CD4-positive, alpha-beta memory T cell (primary cell): ENCODE results near the gene EIF2B5. TPM values are rescaled to one million over a fixed set of nuclear protein-coding genes. Genes with fewer than 3 reads are reported as not detected.

ENCODE experiments used
- polyA plus RNA-seq, 2 donors: library from polyadenylated mRNA; unstranded; fragments of 300-500 nt; fragmentation: Illumina TruSeq; gene quantifications; one replicate each; pipeline ENCODE4 v1.2.3, GENCODE V29; 2021
- total RNA-seq, 2 experiments: library from RNA; stranded (reverse); gene quantifications; one replicate each; pipeline ENCODE4 v1.2.3, GENCODE V29; 2021

EIF2B5 gene
- total and polyA plus RNA-seq, 4 experiments from 2014 or later, result 59.6 to 87.6 (median 75.9) TPM

Other genes starting within 250 kb of the EIF2B5 start
- 10 to 100 TPM; 42.3 to 42.6 TPM for gene ABCC5, start 117.5 kb upstream of the EIF2B5 start, total RNA-seq
- gene ABCC5, start 117.5 kb upstream of the EIF2B5 start, polyA plus RNA-seq, result 10 to 100 TPM in 1 of 2 donors, 1 to 10 TPM in 1; 9.1 to 12.3 TPM
- gene HTR3D, start 103.6 kb upstream of the EIF2B5 start, total RNA-seq, result not detected
- gene HTR3D, start 103.6 kb upstream of the EIF2B5 start, polyA plus RNA-seq, result not detected
- not detected for gene HTR3C, start 82.3 kb upstream of the EIF2B5 start, total RNA-seq
- not detected for gene HTR3C, start 82.3 kb upstream of the EIF2B5 start, polyA plus RNA-seq
- gene HTR3E, start 38.3 kb upstream of the EIF2B5 start, total RNA-seq, result not detected
- not detected for gene HTR3E, start 38.3 kb upstream of the EIF2B5 start, polyA plus RNA-seq
- gene DVL3, start 20.0 kb downstream of the EIF2B5 start, total RNA-seq, result 10 to 100 TPM; 43.3 to 46.4 TPM
- gene DVL3, start 20.0 kb downstream of the EIF2B5 start, polyA plus RNA-seq, result 10 to 100 TPM in 1 of 2 donors, 1 to 10 TPM in 1; 3.0 to 14.1 TPM
- 100 to 1,000 TPM; 206 to 208 TPM for gene AP2M1, start 39.5 kb downstream of the EIF2B5 start, total RNA-seq
- 100 to 1,000 TPM; 254 to 312 TPM for gene AP2M1, start 39.5 kb downstream of the EIF2B5 start, polyA plus RNA-seq
- 100 to 1,000 TPM; 122 to 124 TPM for gene ABCF3, start 50.8 kb downstream of the EIF2B5 start, total RNA-seq
- 10 to 100 TPM; 32.0 to 55.1 TPM for gene ABCF3, start 50.8 kb downstream of the EIF2B5 start, polyA plus RNA-seq
- not detected for gene VWA5B2, start 94.2 kb downstream of the EIF2B5 start, total RNA-seq
- under 1 TPM in 1 of 2 donors, not detected in 1; 0.38 TPM for gene VWA5B2, start 94.2 kb downstream of the EIF2B5 start, polyA plus RNA-seq
- gene ALG3, start 113.6 kb downstream of the EIF2B5 start, total RNA-seq, result 10 to 100 TPM; 37.5 to 40.6 TPM
- gene ALG3, start 113.6 kb downstream of the EIF2B5 start, polyA plus RNA-seq, result 10 to 100 TPM; 56.5 to 67.8 TPM
- gene EEF1AKMT4, start 114.3 kb downstream of the EIF2B5 start, total RNA-seq, result 1 to 10 TPM; 1.7 to 2.1 TPM
- gene EEF1AKMT4, start 114.3 kb downstream of the EIF2B5 start, polyA plus RNA-seq, result 1 to 10 TPM; 3.8 to 4.6 TPM
- under 1 TPM in 1 of 2 experiments, not detected in 1; 0.25 TPM for gene CAMK2N2, start 126.2 kb downstream of the EIF2B5 start, total RNA-seq
- not detected for gene CAMK2N2, start 126.2 kb downstream of the EIF2B5 start, polyA plus RNA-seq
- not detected for gene ECE2, start 140.7 kb downstream of the EIF2B5 start, total RNA-seq
- gene ECE2, start 140.7 kb downstream of the EIF2B5 start, polyA plus RNA-seq, result not detected
- 100 to 1,000 TPM; 148 to 154 TPM for gene PSMD2, start 163.9 kb downstream of the EIF2B5 start, total RNA-seq
- gene PSMD2, start 163.9 kb downstream of the EIF2B5 start, polyA plus RNA-seq, result 100 to 1,000 TPM; 195 to 298 TPM
- gene EIF4G1, start 179.2 kb downstream of the EIF2B5 start, total RNA-seq, result 100 to 1,000 TPM; 236 to 246 TPM
- gene EIF4G1, start 179.2 kb downstream of the EIF2B5 start, polyA plus RNA-seq, result 10 to 100 TPM in 1 of 2 donors, 1 to 10 TPM in 1; 3.6 to 51.1 TPM
- 1 to 10 TPM; 9.0 to 10.0 TPM for gene FAM131A, start 202.2 kb downstream of the EIF2B5 start, total RNA-seq
- 1 to 10 TPM; 1.1 to 1.6 TPM for gene FAM131A, start 202.2 kb downstream of the EIF2B5 start, polyA plus RNA-seq
- gene CLCN2, start 226.2 kb downstream of the EIF2B5 start, total RNA-seq, result 1 to 10 TPM; 3.8 to 5.4 TPM
- under 1 TPM; 0.24 to 0.29 TPM for gene CLCN2, start 226.2 kb downstream of the EIF2B5 start, polyA plus RNA-seq
- gene POLR2H, start 226.4 kb downstream of the EIF2B5 start, total RNA-seq, result 10 to 100 TPM; 61.3 to 66.1 TPM
- 10 to 100 TPM; 56.6 to 58.8 TPM for gene POLR2H, start 226.4 kb downstream of the EIF2B5 start, polyA plus RNA-seq
- not detected for gene THPO, start 242.8 kb downstream of the EIF2B5 start, total RNA-seq
- gene THPO, start 242.8 kb downstream of the EIF2B5 start, polyA plus RNA-seq, result not detected
- gene CHRD, start 244.7 kb downstream of the EIF2B5 start, total RNA-seq, result not detected
- gene CHRD, start 244.7 kb downstream of the EIF2B5 start, polyA plus RNA-seq, result not detected